ENCODE results near the gene NXPH2.

DNA sequence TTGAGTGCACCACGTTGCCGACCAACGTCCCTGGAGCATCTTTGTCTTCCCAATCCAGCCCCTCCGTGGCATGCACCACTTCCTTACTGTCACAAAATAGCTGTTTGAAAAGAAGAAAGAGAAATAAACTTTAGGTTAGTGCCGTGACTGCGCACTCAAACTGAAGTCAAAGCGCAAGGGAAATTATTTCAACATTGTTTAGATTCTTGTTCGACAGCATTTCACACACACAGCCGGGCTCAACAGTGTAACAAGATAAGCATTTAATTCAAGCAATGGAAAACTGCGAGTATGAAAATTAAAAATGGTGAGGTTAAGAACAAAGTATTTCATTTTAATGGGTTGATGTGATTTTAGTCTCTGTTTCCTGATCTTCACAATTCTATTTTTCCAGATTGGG lies 108.6 kb downstream of the NXPH2 start:
- TF ChIP-seq SNRNP70 (IDR thresholded peaks at IDR 0.05; ENCODE audit: low read depth, low read length) (no peak), EZH2 (conservative IDR thresholded peaks at IDR 0.05; ENCODE audit: low read depth, low read length) (no peak), MXI1 (IDR thresholded peaks at IDR 0.05; ENCODE audit: borderline replicate concordance, low read depth, low read length) (no peak), ZNF24 (IDR thresholded peaks at IDR 0.05) (no peak), ZKSCAN1 (IDR thresholded peaks at IDR 0.05; ENCODE audit: low read length) (no peak), REST (IDR thresholded peaks at IDR 0.05; ENCODE audit: borderline replicate concordance in 1 of 2, low read depth in 1 of 2, low read length in 2 of 2) (no peak), CTCF (CRISPR knock-in tag; IDR thresholded peaks at IDR 0.05) (no peak), RBFOX2 (IDR thresholded peaks at IDR 0.05; ENCODE audit: low read depth, low read length) (no peak), ZHX2 (IDR thresholded peaks at IDR 0.05; ENCODE audit: low read depth) (no peak), ZHX2 (CRISPR knock-in tag; IDR thresholded peaks at IDR 0.05; ENCODE audit: borderline replicate concordance) (no peak)

Measured in HepG2 (cell line).